Activated CD4-positive, alpha-beta T cell treated with anti-CD3 and anti-CD28 coated beads for 48 hours (primary cell): ENCODE data around the gene RAB11FIP3.

Source experiments
- DNase-seq: peaks from one replicate; pipeline ENCODE4 v3.0.0-alpha.2; 2020

Gene RAB11FIP3

GRCh38 chr16:557463-558297, 132.2 kb downstream of the RAB11FIP3 start:
- no peak for DNase-seq

DNA sequence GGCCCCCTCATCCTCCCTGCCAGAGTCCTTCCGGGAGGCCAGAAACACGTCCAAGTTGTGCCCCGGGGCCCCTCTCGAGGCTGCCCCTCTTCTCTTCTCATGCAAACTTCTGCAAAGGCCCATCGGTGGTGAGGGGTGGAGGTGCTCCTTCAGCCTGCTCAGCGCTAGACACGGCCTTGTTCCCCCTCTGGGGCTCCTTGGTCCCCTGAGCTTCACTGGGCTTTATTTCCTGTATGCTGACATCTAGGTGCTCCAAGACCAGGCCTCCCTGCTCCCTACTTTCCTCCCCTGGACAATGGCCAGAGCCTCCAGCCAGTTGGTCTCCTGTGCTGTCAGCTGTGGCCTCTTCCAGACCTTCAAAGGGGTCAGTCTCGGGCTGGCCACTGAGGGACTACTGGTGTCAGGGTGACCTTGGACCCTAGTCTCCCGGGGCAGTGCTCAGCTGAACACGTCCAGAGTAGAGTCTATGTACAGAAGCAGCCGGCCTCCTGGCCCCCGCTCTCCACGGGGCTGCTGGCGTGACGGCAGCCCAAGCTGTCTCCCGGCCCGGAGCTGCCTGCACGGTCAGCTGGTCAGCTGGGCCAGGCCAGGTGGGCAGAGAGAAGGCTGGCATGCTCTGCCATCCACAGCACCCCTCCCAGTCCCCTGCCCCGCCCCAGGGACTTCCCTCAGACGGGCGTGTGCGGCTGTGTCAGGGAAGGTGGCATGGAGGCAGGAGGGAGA, 133.0 kb downstream of the RAB11FIP3 start:
- no peak for DNase-seq

DNA sequence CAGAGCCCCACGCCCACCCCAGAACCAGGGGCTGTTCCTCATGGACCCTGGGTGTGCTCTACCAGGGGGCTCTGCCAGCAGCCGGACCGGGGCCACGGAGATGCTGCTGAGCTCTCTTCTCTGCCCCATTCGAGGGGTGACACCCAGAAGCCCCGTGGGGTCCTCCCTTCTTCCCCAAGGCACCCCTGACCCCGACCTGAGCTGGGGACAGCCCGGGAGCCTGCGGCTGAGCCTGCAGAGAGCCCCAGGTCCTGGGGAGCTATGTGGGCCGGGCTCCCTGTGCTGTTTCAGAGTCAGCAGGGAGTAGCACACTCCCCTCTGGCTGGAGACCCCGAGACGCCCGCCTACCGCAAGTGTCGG, 133.6 kb downstream of the RAB11FIP3 start:
- no peak for DNase-seq

GRCh38 chr16:559411-560203, 134.2 kb downstream of the RAB11FIP3 start:
- no peak for DNase-seq

DNA sequence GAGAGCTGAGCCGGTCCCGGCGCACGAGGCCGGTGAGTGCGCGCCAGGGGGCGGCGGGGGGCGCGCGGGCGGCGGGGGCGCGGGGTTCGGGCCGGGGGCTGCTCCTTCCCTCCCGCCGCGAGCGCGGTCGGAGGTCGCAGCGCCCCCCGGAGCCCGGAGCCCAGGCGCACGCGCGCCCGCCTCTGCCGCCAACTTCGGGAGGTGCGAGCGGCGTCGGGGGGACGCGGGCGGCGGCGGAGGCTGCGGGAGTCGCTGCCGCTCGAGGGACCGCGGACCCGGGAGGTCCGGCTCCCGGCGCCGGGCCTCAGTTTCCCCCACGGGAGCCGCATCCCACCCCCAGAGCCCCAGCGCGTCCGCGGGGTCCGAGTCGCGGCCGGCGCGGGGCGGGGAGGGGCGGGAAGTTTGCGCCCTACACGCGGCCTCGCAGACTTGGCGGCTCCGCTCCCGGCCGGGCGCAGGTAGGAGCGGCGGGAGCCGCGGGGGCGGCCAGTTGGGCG, 134.8 kb downstream of the RAB11FIP3 start, which contains the start of gene PRR35:
Gene PRR35 (plus strand): TSS at position 191 of the 497 bp plus-strand sequence. CDS start 2,901 bp downstream, outside the sequence.
- DNase-seq = no peak

DNA sequence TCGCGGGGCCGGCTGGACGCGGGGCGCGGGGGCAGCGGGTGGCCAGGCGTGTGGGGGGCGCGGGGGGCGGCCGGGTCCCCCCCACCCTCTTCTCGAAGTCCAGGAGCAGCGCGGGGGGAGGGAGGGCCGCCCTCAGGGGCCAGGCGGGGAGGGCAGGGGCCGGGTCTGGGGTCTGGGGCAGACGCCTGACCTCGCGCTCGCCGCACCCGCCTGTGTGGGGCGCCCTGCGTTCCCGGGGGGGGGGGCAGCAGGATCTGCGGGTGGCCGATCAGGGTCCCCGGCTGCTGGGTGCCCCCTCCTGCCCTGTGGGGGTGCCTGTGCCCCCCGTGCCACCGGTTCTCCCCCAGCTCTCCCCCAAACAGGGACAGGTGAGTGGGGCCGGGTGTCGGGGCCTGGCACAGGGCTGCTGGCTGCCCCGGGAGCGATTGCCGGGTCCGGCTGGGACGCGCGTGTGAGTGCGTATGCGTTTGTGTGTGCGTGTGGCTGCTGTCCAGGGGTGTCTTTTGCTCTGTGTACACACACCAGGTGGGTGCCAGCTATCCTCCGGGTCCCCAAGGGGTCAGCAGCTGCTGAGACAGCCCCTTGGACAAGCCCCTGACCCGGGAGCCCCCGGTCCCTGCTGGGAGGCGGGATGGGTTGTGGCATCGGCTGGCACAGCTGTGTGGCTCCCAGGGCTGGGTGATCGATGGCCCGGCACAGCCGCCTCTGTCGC, 135.4 kb downstream of the RAB11FIP3 start:
- DNase-seq = no peak

- no peak for DNase-seq
Measured at GRCh38 chr16:561413-561794, 136.0 kb downstream of the RAB11FIP3 start.

DNA sequence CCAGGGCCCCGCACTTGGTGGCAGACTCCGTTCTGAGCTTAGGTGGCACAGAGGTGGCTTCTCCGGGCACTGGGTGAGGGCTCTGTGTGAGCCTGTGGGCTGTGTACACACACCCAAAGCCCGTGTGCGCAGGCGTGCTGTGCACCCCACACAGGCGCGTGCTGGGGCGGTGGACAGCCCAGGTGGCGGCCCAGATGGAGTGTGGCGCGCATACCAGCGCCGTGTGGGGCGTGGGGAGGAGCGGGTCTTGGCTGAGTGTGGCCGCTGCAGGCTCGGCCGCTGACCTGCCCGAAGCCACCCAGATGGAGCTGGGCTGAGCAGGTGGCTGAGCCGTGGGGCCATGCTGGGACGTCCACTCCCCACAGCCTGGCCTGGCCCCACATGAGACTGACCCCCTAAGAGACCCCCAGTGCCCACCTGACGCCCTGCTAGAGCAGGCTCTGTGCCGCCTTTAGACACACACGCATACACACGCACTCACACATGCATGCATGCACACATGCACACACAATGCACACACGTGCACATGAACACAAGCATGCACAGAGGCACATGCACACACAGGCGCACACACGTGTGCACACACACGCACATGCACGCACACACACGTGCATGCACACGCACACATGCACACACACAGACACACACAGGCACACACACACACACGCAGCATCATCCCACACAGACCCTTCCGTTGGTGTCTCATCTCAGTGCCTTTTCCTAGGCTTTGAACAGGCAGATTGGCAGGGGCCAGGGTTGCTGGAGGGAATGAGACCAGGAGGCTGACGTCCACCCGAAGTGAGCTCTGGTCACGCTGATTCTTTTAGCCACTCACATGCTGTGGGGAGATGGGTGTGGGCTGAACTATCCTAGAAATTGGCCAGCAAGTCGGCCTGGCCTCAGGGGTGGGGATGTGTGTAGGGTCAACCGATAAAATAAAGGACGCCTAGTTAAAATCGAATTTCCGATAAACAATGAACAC, 136.8 kb downstream of the RAB11FIP3 start:
- no peak for DNase-seq

GRCh38 chr16:563072-563644, 137.7 kb downstream of the RAB11FIP3 start:
- no peak for DNase-seq

- DNase-seq = no peak
Measured at GRCh38 chr16:564690-565418, 139.4 kb downstream of the RAB11FIP3 start.

DNA sequence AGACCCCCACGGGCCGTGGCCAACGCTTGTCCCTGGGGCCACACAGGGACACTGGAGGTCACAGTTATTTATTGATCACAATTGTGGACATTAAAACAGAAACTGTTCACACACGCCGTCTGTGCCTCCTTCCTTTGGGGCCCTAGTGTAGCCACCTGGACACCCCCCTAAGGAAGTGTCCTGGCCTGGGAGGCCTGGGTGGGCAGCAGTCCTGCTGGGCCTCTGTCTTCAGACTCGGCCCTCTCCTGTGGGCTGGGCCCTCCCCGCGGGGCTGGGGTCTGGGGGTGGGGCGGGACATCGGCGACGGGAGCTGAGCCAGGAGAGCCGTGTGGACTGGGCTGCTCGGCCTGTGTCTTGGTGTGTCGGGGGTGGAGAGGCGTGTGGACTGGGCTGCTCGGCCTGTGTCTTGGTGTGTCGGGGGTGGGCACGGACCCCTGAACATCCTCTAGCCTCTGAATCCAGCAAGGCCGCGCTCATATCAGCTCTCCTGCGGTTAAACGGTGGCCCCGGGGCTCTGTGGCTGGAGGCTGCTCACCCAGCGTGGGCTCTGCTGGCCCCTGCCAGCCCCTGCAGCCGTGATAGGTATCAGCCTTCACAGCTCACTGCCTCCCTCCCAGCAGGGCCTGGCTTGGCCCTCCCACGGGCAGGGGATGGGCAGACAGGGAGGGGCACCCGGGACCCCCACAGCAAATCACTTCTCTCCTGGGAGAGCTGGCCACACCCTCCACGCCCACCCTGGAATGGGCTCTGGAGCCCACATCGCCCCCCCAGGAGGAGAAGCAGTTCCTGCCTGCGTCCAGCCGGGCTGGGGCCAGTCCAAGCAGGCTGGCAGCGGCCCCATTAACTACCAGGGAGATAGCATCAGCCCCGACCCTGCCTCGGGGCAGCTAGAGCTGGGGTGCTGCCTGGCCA, 140.2 kb downstream of the RAB11FIP3 start:
- no peak for DNase-seq

GRCh38 chr16:566475-567372, 141.3 kb downstream of the RAB11FIP3 start, which contains the start of gene NHLRC4:
NHLRC4 (plus strand) TSS chr16:567005; CDS start chr16:568048, 1,043 bp downstream.
- DNase-seq = peak; percentile 71

DNA sequence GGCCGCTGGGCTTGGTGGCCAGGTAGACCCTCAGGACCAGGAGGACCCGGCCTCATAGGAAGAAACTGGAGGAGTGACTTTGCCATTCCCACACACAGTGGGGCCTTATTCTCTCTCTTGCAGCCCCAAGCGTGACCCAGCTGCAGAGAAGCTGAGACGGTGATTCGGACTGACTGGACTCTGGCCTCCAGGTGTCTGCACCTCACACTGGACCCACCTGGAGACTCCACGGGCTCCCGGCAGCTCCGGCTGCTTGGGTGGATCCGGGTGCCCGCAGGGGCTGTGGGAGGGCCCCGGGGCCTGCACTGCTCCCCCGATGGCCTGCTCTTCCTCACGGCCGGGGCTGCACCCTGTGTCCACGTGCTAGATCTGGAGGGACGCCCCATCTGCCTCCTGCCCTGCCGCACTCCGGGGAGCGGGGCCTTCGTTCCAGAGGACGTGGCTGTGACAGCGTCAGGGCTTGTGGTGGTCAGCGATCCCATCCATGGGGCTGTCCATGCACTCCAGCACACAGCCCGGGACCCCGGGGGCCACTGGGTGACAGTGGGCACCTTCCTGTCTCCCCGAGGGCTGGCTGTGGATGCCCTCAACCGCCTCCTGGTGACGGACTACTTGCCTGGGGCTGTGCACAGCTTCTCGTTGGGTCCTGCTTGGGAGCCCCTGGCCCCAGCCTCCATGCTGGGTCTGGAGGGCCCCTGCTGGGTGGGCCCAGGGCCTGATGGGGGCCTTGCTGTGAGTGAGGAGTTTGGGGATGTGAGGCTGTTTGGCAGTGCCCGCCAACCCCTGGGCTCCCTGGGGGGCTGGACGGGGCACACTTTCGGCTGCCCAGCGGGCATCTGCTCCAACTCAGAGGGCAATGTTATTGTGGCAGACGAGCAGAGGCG, 142.2 kb downstream of the RAB11FIP3 start:
- DNase-seq = no peak

GRCh38 chr16:568401-569258, 143.2 kb downstream of the RAB11FIP3 start:
- no peak for DNase-seq

DNA sequence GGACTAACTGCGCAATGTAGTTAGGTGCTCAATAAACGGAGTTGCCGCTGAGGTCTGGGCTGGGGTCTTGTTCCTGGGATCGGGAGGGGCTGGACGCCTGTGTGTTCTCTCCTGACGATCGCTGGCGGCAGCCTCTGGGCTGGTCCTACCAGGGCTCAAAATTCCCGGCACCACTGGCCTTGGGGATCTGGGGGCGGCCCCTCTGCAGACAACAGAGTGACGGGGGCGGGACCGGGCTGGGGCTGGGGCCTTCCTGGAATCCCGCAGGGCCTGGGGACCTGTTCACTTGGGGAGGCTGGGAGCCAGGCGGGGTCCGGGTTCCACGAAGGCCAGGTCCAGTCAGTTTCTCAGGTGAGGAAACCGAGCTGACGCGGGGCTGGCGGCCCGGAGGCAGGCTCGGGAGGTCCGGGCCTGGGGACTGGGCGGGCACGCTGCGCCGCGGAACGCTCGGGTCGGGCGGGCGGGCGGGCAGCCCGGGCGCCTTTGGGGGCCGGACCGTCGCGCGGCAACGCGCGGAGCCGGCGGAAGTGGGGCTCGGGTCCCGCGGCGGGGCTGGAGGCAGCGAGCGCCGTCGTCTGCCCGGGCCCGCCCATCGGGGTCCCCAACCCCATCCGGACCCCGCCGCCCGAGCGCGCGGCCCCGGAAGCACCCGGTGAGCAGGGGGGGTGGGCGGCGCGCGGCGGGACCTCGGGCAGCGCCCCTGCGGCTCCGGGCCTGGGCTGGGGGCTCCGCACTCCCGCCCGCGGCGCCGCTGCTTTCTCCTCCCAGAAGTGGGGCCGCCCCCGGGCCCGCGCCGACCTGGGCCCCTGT, 144.2 kb downstream of the RAB11FIP3 start, which contains the start of gene PIGQ:
Gene PIGQ (plus strand): TSS at position 524 of the 810 bp plus-strand sequence. CDS start 4,107 bp downstream, outside the sequence.
- peak; percentile 72 for DNase-seq
